Measurements from ENCODE around the gene OMG.
"Not testable (repeated sequence)": the region's sequence is repeated elsewhere in the genome, so short reads cannot be mapped to it uniquely, and the experiment has no call there.

OMG gene, protein sequence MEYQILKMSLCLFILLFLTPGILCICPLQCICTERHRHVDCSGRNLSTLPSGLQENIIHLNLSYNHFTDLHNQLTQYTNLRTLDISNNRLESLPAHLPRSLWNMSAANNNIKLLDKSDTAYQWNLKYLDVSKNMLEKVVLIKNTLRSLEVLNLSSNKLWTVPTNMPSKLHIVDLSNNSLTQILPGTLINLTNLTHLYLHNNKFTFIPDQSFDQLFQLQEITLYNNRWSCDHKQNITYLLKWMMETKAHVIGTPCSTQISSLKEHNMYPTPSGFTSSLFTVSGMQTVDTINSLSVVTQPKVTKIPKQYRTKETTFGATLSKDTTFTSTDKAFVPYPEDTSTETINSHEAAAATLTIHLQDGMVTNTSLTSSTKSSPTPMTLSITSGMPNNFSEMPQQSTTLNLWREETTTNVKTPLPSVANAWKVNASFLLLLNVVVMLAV

DNA sequence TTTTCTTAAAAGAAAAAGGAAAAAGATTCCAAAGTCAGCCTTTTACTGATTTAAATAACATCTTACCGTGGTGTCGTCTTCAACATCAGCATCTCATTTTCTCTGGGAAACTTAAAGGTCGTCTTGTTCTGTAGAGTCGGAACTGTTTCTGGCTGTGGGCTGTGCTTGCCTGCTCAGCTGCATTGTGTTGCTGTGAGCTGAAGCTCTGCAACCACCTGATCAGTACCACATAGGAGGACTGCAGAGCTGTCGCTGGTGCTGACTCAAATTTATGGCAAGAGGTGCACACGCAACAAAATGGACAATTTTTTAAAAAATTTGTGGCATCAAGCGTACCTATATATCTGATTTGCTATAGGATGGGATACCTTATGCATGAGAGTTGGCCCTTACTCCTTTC, at the start of gene OMG:
Gene OMG (minus strand): TSS at position 150 of the 400 bp plus-strand sequence. CDS start 908 bp downstream, outside the sequence.
- in situ Hi-C loops (cut with MboI; ENCODE audit: low sequenced_read_pairs): no loop called here

DNA sequence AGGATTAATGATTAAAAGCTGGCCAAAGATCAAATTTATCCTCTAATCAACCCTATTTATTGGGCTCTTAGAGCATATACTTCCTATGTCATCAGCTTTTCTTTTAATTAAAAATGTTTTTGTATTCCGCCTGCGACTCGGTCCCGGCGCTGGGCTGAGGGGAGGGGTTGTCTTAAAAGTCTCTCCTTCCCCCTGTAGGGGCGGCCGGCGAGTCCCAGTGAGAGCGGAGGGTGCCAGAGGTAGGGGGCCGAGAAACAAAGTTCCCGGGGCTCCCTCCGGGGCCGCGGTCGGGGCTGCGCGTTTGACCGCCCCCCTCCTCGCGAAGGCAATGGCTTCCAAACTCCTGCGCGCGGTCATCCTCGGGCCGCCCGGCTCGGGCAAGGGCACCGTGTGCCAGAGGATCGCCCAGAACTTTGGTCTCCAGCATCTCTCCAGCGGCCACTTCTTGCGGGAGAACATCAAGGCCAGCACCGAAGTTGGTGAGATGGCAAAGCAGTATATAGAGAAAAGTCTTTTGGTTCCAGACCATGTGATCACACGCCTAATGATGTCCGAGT, 48.2 kb upstream of the OMG start:
- in situ Hi-C loops (cut with MboI; ENCODE audit: low sequenced_read_pairs): not testable (repeated sequence)

DNA sequence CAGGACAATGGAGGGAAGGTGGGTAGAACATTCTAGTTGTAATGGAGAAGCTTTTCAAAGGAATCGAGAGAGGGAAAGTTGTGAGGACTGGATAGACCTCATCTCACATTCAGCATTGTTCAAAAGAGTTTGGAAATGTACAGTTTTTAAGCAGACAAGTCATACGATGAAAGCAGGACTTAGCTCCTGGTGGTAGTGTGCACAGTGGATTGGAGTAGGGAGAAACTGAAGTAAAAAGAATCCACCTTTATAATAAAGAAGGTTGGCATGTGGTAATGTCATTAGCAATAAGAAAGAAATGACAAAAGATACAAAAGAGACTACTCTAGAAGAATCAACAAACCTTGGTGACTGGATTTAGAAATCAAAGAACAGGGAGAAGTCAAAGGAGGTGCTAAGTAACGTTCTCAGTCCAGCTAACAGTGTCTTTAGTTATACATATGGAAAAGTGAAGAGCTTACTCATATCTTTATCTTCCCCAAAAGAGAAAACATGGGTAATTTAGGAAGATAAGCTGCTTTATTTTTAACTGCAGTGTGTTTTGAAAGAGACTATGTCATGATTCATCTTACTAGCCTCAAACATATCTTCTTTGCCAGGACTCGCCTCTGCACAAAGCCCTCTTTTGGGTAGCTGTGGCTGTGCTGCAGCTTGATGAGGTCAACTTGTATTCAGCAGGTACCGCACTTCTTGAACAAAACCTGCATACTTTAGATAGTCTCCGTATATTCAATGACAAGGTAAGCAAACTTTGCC, 43.0 kb upstream of the OMG start:
- in situ Hi-C loops (cut with MboI; ENCODE audit: low sequenced_read_pairs): no loop called here

DNA sequence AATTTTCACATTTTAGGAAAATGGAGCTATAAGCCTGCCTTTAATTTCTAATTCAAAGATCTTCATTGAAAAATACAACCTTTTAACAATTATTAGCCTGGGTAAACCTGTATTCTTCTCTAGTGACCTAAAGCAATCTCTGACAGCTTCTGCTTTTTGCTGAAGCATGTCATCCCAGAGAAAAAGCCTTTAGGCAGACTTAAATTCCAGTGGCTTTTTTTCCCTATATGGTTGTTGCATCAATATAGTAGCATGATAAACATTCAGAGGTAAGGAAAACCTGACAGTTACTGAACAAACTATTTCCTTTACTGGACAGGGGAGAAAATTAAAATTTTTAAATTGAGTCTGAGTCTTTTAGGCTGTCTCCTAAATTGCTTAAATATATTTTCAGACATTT, 32.2 kb upstream of the OMG start:
- in situ Hi-C loops (cut with MboI; ENCODE audit: low sequenced_read_pairs): no loop called here

DNA sequence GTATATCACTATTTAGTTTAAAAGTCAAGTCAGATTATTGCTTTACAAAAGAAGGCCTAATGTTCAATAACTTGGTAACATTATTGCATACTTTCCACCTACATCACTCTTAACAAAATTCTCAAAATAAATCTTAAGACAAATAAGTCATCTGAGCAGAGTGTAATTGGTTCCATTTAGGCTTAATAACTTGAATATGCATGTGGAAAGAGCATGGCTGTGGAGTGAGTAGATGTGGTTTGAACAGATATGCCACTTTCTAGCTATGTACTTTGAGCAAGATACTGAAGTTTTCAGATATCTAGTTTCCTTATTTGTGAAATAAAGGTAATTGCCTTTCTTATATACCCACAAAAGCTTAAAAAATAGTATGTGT, 31.1 kb upstream of the OMG start:
- in situ Hi-C loops (cut with MboI; ENCODE audit: low sequenced_read_pairs): no loop called here

DNA sequence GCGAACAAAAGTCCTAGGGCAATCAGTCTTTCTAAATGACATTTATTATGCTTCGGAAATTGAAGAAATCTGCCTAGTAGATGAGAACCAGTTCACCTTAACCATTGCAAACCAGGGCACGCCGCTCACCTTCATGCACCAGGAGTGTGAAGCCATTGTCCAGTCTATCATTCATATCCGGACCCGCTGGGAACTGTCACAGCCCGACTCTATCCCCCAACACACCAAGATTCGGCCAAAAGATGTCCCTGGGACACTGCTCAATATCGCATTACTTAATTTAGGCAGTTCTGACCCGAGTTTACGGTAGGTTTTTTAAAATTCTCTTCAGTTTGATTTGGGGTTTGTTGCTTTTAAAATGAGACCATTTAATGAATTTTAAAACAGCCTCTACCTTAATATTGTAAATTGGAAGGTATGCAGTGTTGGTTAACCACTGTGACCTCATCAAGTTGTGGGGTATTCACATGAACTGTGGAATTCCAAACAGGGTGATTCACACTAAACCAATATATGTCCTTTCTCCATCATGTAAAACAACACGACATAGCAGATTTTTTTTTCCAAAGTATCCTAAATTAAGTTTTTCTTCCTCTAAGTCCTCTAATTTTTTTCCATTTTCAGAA, 30.6 kb upstream of the OMG start:
- in situ Hi-C loops (cut with MboI; ENCODE audit: low sequenced_read_pairs): no loop called here

DNA sequence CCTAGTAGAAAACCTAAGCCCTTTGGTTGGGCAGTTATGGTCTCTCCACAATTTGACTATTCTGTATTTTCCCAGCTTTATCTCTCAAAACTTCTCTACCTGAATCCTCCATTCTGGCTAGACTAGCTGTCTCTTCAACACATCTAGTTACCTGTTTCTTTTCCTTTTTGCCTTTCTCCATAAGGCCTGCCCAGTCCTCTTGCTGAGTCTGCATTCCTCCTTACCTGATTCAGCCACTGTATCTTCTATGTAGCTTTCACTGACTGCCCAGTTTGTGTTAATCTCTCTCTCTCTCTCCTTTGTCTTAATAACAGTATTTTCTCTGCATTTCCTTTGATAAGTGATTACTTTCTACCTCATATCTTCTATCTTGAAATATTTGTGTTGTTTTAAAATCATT, 26.5 kb upstream of the OMG start:
- in situ Hi-C loops (cut with MboI; ENCODE audit: low sequenced_read_pairs): no loop called here

DNA sequence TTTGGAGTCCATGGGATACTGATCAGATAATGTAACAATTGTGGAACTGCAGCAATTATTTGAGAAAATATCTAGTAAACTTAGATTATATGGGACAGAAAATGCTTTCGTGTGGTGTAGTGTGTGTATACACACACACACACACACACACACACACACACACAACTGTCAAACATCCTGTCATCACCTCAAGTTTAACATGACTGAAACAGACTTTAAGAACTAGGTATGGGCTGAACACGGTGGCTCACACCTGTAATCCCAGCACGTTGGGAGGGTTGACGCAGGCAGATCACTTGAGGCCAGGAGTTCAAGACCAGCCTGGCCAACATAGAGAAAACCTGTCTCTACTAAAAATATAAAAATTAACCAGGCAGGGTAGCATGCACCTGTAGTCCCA, 24.9 kb upstream of the OMG start:
- in situ Hi-C loops (cut with MboI; ENCODE audit: low sequenced_read_pairs): no loop called here

DNA sequence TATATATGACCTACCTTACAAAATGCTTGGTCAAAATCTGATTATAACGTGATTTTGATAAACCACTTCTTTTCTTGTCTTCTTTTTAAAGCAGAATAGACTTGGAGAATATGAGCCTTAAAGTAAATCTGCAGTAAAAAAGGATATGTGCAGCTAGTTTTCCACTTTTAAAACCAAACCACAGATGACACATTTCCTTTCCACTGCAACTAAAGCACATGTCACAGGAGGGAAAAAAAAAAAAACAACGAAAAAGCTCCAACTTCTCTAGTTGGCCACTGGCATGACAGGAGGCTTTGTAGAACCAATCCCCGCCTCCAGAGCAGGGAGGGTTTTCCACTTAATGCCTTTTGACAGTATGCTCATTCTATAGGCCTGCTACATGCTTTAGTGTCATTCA, 24.4 kb upstream of the OMG start, which contains the start of gene EVI2A:
Gene EVI2A (minus strand): TSS at position 142 of the 400 bp plus-strand sequence. CDS start 2,609 bp downstream, outside the sequence.
- in situ Hi-C loops (cut with MboI; ENCODE audit: low sequenced_read_pairs): no loop called here

DNA sequence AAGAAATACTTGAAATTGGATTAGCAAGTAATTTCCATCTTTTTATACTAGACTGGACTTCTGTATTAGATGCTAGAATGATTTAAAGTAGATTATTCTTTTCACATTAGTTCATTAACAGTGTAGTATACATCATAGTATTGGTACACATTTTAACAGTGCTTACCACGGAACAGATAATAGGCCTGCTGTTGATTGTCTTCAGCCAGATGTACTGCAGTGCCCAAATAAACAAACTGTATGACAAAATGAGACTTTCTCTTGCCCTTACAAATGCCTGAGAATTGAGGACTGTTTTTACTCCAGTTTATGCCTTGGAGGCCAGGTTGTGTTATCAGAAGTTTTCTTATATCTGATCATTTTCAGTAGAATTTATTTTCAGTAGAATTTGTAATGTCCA, 23.8 kb upstream of the OMG start:
- in situ Hi-C loops (cut with MboI; ENCODE audit: low sequenced_read_pairs): no loop called here

DNA sequence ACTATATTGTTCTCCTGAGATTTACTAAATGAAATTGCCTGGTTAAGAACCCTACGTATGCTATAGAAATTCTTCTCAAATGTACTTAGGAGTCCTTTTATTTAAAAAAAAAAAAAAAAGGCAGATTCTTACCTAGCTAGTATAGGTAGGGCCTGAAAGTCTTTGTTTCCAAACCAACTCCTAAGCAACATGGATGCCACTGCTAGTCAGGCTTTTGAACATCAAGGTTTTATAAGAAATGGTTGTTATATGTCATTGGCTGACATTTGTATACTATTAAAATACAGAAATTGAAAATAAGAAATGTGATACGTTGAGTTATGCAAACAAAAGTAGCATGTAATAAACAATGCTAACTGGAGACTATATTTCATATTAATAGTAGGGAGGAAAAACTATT, 23.2 kb upstream of the OMG start:
- in situ Hi-C loops (cut with MboI; ENCODE audit: low sequenced_read_pairs): no loop called here

DNA sequence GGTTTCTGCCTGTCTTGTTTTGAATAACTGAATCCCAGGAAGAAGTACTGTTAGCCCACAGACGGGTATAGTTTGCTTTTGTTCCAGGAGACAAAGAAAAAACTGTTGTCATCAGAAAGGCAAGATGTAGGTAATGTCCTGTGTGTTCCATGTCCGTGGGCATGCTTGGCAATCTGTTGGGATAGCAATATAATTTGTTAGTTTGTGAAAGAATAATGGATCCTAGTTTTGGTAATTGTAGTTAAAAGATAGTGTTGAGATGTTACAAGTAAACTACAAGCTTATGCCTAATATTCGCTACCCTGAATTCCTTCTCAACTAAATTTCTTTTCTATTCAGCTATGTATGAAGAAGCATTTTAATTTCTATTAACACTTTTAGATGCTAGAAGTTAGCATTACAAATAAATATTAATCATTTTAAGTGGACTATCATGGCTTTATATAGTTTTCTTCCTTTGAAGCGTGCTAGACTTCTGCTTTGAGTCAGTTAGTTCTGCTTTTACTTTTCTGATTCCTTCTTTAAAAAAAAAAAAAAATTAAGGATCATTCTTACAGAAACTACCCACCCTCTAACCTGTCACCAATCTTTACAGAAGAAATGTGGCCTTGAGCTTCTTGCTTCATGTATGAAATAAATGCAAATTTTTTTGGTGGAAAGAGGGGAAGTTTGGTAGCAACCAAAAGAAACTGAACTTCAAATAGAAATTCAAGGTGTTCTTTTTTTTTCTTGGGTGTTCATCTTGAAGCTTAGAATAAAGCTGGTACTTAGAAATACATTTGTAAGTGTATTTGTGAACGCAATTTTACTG, 22.0 kb upstream of the OMG start:
- in situ Hi-C loops (cut with MboI; ENCODE audit: low sequenced_read_pairs): no loop called here

DNA sequence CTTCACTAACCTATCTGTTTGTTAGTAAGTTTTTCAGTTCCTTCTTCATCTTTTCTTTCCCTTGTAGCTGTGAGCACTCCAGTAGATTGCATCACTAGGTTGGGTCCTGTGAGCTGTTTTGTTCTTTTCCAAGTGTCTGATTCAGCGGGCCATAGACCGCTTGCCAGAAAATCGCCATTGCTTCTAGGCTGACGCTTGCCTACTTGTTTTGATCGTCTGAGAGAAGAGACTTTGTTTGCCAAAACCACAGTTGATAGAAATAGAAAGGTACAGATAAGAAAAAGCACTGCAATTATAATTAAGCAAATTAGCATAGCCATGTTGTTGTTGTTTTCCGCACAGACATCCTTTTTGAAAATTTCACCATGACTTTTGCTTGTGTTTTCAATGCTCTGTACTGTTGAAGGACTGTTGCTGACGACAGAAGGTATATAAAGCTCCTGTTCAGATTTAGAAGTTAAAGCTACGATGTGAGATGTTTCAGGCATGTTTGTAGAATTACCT, 21.3 kb upstream of the OMG start:
- in situ Hi-C loops (cut with MboI; ENCODE audit: low sequenced_read_pairs): no loop called here

DNA sequence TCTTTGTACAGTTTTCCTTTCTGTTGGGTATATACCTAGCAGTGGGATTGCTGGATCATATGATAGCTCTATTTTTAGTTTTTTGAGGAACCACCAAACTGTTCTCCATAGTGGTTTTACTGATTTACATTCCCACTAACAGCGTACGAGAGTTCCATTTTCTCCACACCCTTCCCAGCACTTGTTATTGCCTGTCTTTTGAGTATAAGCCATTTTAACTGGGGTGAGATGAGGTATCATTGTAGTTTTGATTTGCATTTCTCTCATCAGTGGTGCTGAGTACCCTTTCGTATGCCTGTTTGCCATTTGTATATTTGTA, 17.7 kb upstream of the OMG start:
- in situ Hi-C loops (cut with MboI; ENCODE audit: low sequenced_read_pairs): no loop called here

DNA sequence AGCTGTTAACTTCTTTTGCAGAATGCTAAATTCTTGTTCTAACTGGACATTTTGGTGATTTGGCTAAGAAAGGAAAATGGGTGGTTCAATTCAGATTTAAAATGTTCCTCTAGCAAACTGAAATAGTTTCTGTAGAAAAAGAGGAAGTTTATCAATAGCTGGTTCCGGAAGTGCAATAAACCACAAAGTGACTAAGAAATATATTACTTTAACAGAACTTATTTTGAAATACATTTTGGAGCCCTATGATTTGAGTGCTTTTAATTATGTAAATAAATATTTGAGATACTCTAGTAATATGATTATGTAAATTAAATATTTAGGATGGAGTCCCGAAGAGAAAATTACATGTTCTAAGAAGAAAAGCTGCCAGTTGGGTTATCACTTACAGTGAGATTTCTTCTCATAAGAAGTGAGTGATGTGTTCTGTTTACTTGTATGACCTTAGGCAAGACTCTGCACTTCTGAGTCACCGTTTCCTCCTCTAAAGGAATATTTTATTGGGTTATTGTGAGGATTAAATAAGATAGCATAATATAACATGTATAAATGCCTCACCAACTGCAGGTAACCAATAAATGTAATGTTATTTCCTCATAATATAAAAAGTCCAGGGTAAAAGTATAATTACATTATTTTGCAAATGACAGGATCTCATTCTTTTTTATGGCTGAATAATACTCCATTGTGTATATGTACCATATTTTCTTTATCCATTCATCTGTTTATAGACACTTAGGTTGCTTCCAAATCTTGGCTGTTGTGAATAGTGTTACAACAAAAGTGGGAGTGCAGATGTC, 17.1 kb upstream of the OMG start, which contains the start of gene EVI2B:
Gene EVI2B (minus strand): TSS at position 73 of the 800 bp plus-strand sequence. CDS start 8,445 bp downstream, outside the sequence.
- in situ Hi-C loops (cut with MboI; ENCODE audit: low sequenced_read_pairs): no loop called here

DNA sequence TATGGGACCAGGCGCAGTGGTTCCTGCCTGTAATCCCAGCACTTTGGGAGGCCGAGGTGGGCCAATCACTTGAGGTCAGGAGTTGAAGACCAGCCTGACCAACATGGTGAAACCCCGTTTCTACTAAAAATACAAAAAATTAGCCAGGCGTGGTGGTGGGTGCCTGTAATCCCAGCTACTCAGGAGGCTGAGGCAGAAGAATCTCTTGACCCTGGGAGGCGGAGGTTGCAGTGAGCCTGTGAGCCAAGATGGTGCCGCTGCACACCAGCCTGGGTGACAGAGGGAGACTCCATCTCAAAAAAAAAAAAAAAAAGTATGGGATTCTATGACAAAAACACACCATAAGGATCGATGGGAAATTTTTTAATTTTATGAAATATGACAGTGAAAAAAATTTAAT, 15.2 kb upstream of the OMG start:
- in situ Hi-C loops (cut with MboI; ENCODE audit: low sequenced_read_pairs): not testable (repeated sequence)

DNA sequence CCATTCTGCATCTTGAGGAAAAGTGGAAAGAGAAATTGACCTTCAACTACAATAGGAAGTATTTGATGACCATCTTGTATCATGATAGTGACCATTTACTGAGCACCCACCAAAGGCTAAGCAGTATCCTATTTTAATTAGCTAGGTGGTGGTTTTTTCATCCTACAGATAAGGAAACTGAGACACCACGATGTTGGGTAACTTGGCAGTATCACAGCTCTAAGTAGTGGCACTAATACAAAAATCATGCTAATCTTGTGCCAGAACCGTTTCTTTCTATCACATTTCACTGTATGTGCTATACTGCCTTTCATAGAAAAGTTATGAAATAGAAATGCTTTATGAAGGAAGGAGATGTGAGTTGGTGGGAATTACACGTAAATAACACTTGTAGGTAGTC, 14.5 kb upstream of the OMG start:
- in situ Hi-C loops (cut with MboI; ENCODE audit: low sequenced_read_pairs): no loop called here

DNA sequence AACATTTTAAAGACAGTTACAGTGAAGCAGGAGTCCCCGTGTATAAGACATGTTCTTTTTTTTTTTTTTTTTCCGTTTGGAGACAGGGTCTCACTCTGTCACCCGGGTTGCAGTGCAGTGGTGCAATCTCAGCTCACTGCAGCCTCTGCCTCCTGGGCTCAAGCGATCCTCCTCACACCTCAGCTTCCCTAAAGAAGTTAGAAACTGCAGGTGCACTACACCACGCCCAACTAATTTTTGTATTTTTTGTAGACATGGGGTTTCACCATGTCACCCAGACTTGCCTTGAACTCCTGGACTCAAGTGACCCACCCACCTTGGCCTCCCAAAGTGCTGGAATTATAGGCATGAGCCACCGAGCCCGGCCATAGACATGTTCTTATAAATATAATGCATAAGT, 13.8 kb upstream of the OMG start:
- in situ Hi-C loops (cut with MboI; ENCODE audit: low sequenced_read_pairs): no loop called here

DNA sequence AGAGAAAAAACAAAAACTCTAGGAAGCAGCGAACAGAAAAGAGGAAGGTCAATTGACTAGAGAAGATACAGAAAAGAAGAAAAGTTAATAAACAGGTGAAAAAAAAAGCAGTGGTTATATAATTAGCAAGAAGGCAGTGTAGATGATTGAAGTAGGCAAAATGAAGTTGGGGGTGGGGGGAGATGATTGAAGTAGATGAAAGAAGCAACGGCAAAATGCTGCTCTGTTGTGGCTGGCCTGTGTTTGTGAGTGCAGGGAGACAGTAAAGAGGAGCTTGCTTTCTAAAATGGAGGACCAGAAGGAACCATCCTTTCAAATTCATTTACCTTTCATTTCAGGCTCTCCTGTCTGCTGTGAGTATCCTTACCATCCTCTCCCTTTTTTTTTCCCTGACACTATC, 13.2 kb upstream of the OMG start:
- in situ Hi-C loops (cut with MboI; ENCODE audit: low sequenced_read_pairs): no loop called here

DNA sequence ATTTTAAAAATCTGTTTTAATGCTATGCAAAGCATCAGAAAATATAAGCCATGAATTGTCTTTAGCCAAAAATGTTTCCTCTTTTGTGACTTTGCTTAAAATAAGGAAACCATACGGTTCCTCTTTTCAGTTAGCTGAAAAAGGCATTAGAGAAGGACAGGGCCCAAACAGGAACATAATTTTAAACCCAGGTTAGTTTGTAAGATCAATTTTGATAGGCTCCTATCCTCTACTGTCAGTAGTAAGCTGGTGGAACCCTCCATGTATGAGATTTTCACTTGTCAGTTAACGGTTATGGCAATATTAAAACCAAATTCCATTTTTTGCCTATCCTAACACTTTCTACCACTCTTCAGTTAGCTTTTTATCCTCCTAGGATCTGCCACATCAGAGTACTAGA, 12.5 kb upstream of the OMG start:
- in situ Hi-C loops (cut with MboI; ENCODE audit: low sequenced_read_pairs): no loop called here

Measured in HL-60/S4 treated with retinoic acid at 250 ng/mL for 4 days and 3 days (cell line).